HG03066 (cell line): ENCODE measurements around the gene DYRK1A.
"Not testable (repeated sequence)": the region's sequence is repeated elsewhere in the genome, so short reads cannot be mapped to it uniquely, and the experiment has no call there.

ENCODE experiments used
- ATAC-seq: cut with Tn5 transposase; IDR thresholded peaks from one replicate; pipeline ENCODE4 v1.9.1; 2021; ENCODE audit warnings: low read depth; ENCODE audit not compliant: unreplicated experiment

DYRK1A gene

GRCh38 chr21:37546299-37546908 lies 179.8 kb downstream of the DYRK1A start:
- ATAC-seq: no peak

- no peak for ATAC-seq
Observed at GRCh38 chr21:37546949-37547614, 180.5 kb downstream of the DYRK1A start.

- ATAC-seq: no peak
Observed at GRCh38 chr21:37547615-37548200, 181.1 kb downstream of the DYRK1A start.

GRCh38 chr21:37548521-37548981 lies 182.0 kb downstream of the DYRK1A start:
- ATAC-seq: no peak

GRCh38 chr21:37549730-37550129 lies 183.2 kb downstream of the DYRK1A start:
- ATAC-seq: not testable (repeated sequence)

GRCh38 chr21:37550157-37550556 lies 183.6 kb downstream of the DYRK1A start:
- ATAC-seq: no peak

GRCh38 chr21:37550618-37551330 lies 184.2 kb downstream of the DYRK1A start:
- no peak for ATAC-seq

- no peak for ATAC-seq
Observed at GRCh38 chr21:37551331-37551992, 184.9 kb downstream of the DYRK1A start.

- no peak for ATAC-seq
Observed at GRCh38 chr21:37551993-37552355, 185.4 kb downstream of the DYRK1A start.

- ATAC-seq: no peak
Observed at GRCh38 chr21:37552496-37553029, 186.0 kb downstream of the DYRK1A start.

GRCh38 chr21:37553078-37553481 lies 186.5 kb downstream of the DYRK1A start:
- no peak for ATAC-seq

GRCh38 chr21:37554661-37555379 lies 188.2 kb downstream of the DYRK1A start:
- ATAC-seq: no peak

- no peak for ATAC-seq
Observed at GRCh38 chr21:37555672-37556261, 189.2 kb downstream of the DYRK1A start.

GRCh38 chr21:37557261-37557950 lies 190.8 kb downstream of the DYRK1A start:
- ATAC-seq: peak; percentile 94

GRCh38 chr21:37558676-37559211 lies 192.2 kb downstream of the DYRK1A start:
- no peak for ATAC-seq

- no peak for ATAC-seq
Observed at GRCh38 chr21:37560385-37560784, 193.8 kb downstream of the DYRK1A start.

GRCh38 chr21:37561506-37561905 lies 194.9 kb downstream of the DYRK1A start:
- ATAC-seq: no peak
